Mesothelial cell of epicardium (in vitro differentiated cells): ENCODE results near the gene FAM168B. TPM values are rescaled to one million over a fixed set of nuclear protein-coding genes. Genes with fewer than 3 reads are reported as not detected.

Experiments
- DNase-seq, 2 experiments: peaks; one replicate each; pipeline ENCODE4 v3.0.0; 2021; ENCODE audit warnings: low spot score in 2 of 2; ENCODE audit not compliant: unreplicated experiment in 2 of 2
- H3K27ac Mint-ChIP-seq: 2 replicates; pipeline ENCODE4 v1.8.0; 2021; ENCODE audit warnings: mixed read lengths
- H3K27me3 Mint-ChIP-seq: 2 replicates; pipeline ENCODE4 v1.8.0; 2021; ENCODE audit warnings: low read depth, mixed read lengths
- H3K36me3 Mint-ChIP-seq: 2 replicates; pipeline ENCODE4 v1.8.0; 2021; ENCODE audit warnings: mixed read lengths
- H3K4me1 Mint-ChIP-seq: 2 replicates; pipeline ENCODE4 v1.8.0; 2021; ENCODE audit warnings: mixed read lengths
- H3K4me3 Mint-ChIP-seq: 2 replicates; pipeline ENCODE4 v1.8.0; 2021; ENCODE audit warnings: mild to moderate bottlenecking, moderate library complexity, mixed read lengths
- H3K9me3 Mint-ChIP-seq: 2 replicates; pipeline ENCODE4 v1.8.0; 2021; ENCODE audit warnings: mixed read lengths
- CTCF ChIP-seq: fragments of 200-600 bp; sonication (generic); IDR thresholded peaks from one replicate; pipeline ENCODE4 v1.5.0; 2021; ENCODE audit warnings: antibody characterized with exemption; ENCODE audit not compliant: unreplicated experiment
- total RNA-seq: library from RNA; stranded (reverse); gene quantifications from 3 replicates; pipeline ENCODE4 v1.2.1, GENCODE V29; 2021

The FAM168B gene
- total RNA-seq, 1 donor from 2014 or later, result 114 TPM

- DNase-seq, result peak in 1 of 2 experiments; percentile 21
- no peak overlapping the region for H3K4me3 Mint-ChIP-seq
- H3K27ac Mint-ChIP-seq, result no peak overlapping the region
- no peaks in the 10 kb centered on the region for H3K9me3 Mint-ChIP-seq
- H3K4me1 Mint-ChIP-seq, result no peaks in the 10 kb centered on the region
- peaks cover 13% of the 10 kb centered on the region for H3K36me3 Mint-ChIP-seq
- H3K27me3 Mint-ChIP-seq, result no peaks in the 10 kb centered on the region
- no peak for TF ChIP-seq CTCF
Observed at GRCh38 chr2:131044757-131045150, 48.5 kb downstream of the FAM168B start.

GRCh38 chr2:131044075-131044756 is 49.0 kb downstream of the FAM168B start:
- no peak for TF ChIP-seq CTCF
- DNase-seq, result peak in 1 of 2 experiments; percentile 24
- H3K4me3 Mint-ChIP-seq, result no peak overlapping the region

GRCh38 chr2:131043199-131044074 is 49.8 kb downstream of the FAM168B start:
- no peaks in the 10 kb centered on the region for H3K9me3 Mint-ChIP-seq
- peak in 1 of 2 experiments; percentile 31 for DNase-seq
- no peaks in the 10 kb centered on the region for H3K4me1 Mint-ChIP-seq
- no peaks in the 10 kb centered on the region for H3K27me3 Mint-ChIP-seq
- no peak overlapping the region for H3K27ac Mint-ChIP-seq
- TF ChIP-seq CTCF, result no peak
- H3K4me3 Mint-ChIP-seq, result no peak overlapping the region
- H3K36me3 Mint-ChIP-seq, result peaks cover 12% of the 10 kb centered on the region

More at GRCh38 chr2:131044075-131044756, 49.0 kb downstream of the FAM168B start:
- Mint-ChIP-seq H3K36me3 (peaks cover 12% of the 10 kb centered on the region), H3K4me1 (no peaks in the 10 kb centered on the region), H3K27me3 (no peaks in the 10 kb centered on the region), H3K9me3 (no peaks in the 10 kb centered on the region), H3K27ac (no peak overlapping the region)

- TF ChIP-seq CTCF, result no peak
- Mint-ChIP-seq H3K9me3 (no peaks in the 10 kb centered on the region), H3K4me1 (no peaks in the 10 kb centered on the region), H3K27ac (no peak overlapping the region), H3K36me3 (peaks cover 8% of the 10 kb centered on the region), H3K27me3 (no peaks in the 10 kb centered on the region), H3K4me3 (no peak overlapping the region)
- no peak for DNase-seq
Observed at GRCh38 chr2:131042148-131042775, 51.0 kb downstream of the FAM168B start.

GRCh38 chr2:131041402-131042147 is 51.7 kb downstream of the FAM168B start:
- no peaks in the 10 kb centered on the region for H3K4me1 Mint-ChIP-seq
- TF ChIP-seq CTCF, result no peak
- H3K27me3 Mint-ChIP-seq, result no peaks in the 10 kb centered on the region
- H3K27ac Mint-ChIP-seq, result no peak overlapping the region
- no peaks in the 10 kb centered on the region for H3K9me3 Mint-ChIP-seq
- peaks cover 5% of the 10 kb centered on the region for H3K36me3 Mint-ChIP-seq
- DNase-seq, result peak in 1 of 2 experiments; percentile 19
- H3K4me3 Mint-ChIP-seq, result no peak overlapping the region
